Eye (tissue), 1 donor: Measurements from ENCODE around the gene NOL6.
A peak's percentile ranks its signal among the peaks of the same experiment; 100 is the strongest.
"Not testable (repeated sequence)": the region's sequence is repeated elsewhere in the genome, so short reads cannot be mapped to it uniquely, and the experiment has no call there.

Source experiments
- DNase-seq: peaks from one replicate; pipeline ENCODE4 v3.0.0-alpha.2; 2015

NOL6 gene, protein sequence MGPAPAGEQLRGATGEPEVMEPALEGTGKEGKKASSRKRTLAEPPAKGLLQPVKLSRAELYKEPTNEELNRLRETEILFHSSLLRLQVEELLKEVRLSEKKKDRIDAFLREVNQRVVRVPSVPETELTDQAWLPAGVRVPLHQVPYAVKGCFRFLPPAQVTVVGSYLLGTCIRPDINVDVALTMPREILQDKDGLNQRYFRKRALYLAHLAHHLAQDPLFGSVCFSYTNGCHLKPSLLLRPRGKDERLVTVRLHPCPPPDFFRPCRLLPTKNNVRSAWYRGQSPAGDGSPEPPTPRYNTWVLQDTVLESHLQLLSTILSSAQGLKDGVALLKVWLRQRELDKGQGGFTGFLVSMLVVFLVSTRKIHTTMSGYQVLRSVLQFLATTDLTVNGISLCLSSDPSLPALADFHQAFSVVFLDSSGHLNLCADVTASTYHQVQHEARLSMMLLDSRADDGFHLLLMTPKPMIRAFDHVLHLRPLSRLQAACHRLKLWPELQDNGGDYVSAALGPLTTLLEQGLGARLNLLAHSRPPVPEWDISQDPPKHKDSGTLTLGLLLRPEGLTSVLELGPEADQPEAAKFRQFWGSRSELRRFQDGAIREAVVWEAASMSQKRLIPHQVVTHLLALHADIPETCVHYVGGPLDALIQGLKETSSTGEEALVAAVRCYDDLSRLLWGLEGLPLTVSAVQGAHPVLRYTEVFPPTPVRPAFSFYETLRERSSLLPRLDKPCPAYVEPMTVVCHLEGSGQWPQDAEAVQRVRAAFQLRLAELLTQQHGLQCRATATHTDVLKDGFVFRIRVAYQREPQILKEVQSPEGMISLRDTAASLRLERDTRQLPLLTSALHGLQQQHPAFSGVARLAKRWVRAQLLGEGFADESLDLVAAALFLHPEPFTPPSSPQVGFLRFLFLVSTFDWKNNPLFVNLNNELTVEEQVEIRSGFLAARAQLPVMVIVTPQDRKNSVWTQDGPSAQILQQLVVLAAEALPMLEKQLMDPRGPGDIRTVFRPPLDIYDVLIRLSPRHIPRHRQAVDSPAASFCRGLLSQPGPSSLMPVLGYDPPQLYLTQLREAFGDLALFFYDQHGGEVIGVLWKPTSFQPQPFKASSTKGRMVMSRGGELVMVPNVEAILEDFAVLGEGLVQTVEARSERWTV

DNA sequence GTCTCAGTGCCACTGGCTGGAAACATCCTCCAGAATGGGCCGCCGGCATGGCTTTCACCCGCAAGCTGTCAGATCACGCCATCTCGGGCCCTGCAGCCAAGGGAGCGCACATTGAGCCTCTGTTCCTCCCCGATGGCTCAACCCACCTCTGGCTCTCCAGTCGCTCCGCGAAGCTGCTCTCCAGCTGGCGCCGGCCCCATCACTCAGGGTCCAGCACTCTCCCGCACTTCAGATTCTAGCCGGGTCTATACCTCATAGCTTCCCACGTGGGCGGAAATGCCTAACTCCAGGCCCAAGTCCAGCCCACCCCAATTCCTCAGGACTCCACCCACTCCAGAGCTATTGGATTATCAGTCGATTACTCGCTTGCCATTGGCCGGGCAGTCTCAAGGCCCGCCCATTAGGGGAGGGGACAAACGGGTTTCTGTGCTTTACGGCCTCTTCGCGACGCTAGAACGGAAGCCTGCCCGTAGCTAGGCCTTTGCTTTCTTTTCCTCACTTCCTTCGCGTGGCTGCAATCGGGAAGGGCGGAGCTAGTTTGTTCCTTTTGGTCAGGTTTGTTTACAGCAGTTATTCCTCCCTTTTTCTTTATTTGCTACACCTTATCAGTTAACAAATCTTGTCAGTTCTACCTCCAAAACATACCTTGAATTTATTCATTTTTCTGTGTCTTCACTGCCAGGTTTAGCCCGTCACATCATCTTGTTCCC is at the start of gene NOL6:
NOL6 (minus strand) TSS at position 282 of the 710 bp plus-strand sequence; CDS start at position 200, 82 bp downstream.
- peak; percentile 100 for DNase-seq

DNA sequence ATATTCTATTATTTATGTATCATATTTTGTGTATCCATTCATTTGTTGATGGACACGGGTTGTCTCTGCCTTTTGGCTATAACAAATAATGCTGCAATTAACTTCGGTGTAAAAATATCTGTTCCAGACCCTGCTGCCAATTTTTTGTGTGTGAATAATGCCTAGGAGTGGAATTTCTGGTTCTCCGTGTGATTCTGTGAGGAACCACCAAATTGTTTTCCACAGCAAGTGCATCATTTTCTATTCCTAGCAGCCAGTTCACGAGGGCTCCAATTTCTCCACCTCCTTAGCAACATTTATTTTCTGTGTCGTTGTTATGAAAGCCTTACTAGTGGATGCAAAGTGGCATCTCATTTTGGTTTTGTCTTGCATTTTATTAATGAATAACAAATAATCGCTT is 48.1 kb upstream of the NOL6 start:
- DNase-seq: not testable (repeated sequence)

DNA sequence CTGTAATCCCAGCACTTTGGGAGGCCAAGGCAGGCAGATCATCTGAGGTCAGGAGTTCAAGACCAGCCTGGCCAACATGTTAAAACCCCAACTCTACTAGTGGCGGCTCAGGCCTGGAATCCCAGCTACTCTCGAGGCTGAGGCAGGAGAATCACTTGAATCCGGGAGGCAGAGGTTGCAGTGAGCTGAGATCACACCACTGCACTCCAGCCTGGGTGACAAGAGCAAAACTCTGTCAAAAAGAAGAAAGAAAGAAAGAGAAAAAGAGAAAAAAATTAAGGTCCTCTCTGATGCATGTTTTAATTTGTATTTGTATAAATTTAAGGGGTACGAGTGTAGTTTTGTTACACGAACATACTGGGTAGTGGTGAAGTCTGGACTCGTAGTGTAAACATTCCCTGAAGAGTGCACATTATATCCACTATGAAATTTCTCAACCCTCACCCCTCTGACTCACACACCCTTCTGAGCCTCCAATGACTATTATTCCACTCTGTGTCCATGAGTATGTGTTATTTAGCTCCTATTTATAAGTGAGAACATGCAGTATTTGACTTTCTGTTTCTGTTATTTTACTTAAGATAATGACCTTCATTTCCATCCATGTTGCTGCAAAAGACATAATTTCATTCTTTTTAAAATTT is 44.3 kb upstream of the NOL6 start:
- DNase-seq: not testable (repeated sequence)

DNA sequence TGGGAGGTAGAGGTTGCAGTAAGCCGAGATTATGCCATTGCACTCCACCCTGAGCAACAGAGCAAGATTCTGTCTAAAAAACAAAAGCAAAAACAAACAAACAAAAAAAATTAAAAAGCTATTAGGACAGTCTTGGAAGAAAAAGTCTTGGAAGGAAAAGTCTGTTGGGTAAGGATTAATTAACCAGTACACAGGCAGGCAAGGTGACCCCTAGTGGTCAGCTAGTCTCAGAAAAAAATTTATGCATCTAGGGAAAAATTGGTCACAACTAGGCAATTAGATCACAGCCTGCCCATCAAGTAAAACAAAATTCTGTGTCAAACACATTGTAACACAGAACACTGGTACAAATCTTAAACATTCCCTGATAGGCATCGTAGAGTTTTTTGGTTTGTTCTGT is 43.6 kb upstream of the NOL6 start:
- peak; percentile 54 for DNase-seq

DNA sequence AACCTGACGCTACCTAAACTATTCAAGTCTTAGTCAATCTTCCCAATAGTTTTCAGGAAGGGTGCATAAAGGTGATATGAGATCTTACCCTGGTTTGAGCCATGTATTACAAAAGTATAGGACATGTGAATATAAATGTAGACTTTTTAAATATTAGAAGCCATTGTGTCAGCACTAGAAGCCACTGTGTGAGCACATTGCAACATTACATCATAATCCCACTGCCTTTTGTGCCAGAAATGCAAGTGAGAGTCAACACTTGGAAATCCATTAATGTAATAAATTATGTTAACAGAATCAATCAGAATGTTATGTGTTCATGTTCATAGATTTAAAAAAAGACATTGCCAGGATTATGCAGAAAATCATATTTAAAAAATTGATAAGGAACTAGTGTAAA is 42.7 kb upstream of the NOL6 start:
- not testable (repeated sequence) for DNase-seq

DNA sequence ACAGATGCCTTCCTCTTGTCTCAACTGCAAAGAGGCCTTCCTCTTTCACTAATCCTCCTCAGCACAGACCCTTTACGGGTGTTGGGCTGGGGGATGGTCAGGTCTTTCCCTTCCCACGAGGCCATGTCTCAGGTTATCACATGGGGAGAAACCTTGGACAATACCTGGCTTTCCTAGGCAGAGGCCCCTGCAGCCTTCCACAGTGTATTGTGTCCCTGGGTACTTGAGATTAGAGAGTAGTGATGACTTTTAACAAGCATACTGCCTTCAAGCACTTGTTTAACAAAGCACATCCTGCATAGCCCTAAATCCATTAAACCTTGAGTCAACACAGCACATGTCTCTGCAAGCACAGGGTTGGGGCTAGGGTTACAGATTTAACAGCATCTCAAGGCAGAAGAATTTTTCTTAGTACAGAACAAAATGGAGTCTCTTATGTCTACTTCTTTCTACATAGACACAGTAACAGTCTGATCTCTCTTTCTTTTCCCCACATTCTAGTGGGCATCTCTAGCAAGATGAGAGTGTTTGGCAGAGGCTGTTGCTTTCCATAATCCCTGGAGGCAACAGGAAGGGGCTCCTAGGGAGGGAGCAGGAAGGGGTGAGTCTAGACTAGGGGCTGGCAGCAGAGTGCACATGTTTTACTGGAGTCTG is 41.7 kb upstream of the NOL6 start:
- DNase-seq: not testable (repeated sequence)

DNA sequence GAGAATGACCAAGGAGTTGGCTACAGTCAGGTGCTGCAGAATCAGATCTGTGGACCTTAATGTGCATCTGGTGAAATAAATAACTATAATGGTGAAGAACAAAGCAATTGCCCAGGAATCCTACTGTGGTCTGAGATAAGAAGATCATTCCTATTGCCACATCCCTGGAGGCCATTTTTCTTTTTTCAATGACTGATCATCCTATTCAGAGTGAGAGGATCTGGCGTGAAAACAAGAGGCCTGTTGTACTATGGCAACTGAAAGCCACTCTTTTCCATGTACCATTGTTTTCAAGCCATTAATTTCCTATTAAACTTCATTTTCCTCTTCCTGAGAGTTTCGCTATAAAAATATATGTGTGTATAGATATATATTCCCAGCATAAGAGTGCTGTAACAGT is 38.8 kb upstream of the NOL6 start:
- DNase-seq: not testable (repeated sequence)

DNA sequence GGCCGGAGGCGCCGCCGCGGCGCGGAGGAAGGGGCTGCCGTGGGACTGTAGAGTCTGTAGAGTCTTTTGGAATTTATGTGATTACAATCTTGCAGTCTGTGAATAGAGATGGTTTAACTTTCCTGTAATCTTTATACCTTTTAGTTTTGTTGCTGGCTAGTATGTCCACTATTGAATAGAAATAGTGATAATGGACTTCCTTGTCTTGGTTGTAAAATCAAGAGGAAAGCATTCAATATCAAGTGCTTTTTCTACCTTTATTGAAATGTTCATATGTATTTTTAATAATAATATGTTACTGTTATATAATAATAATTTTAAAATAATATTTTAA is 37.4 kb upstream of the NOL6 start:
- not testable (repeated sequence) for DNase-seq

DNA sequence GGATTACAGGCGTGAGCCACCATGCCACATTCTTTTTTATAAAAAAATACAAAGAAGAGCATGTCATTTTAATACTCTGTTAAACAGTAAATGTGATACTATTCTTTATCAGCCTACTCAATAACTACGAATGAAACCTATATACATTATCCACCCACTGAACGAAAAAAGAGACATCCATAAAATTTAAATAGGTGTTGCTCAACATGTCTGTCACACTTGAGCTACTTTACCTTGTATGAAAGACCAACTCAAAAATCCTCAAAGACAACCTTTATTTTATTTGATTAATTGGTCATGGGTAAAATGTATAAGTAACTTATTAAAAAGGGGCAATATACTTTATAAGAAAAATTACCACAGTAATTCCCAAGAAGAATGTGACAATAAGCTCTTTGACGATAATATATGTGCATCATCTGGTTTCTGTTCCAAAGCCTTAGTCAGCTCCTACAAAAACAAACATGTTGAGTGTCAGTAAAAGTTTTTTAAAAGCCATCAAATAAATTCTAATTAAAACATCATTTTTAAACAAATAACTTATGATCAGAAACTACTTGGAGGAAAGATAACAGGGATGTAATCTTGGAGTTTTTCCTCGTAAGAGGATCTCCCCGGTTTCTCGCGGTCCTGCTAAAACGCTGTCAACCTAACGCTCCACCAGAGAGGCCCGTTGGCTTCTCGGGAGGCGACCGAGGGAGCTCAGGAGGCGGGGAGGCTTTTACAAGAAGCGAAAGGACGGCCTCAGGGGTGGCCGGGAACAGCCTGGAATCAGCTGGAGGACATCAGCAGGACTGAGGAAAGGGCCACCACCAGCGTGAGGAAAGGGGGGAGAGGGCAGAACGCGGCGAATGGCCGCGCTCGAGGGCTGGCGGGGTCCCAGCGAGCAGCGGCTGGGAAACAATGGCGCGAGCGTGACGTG is 36.8 kb upstream of the NOL6 start:
- DNase-seq: peak; percentile 89

DNA sequence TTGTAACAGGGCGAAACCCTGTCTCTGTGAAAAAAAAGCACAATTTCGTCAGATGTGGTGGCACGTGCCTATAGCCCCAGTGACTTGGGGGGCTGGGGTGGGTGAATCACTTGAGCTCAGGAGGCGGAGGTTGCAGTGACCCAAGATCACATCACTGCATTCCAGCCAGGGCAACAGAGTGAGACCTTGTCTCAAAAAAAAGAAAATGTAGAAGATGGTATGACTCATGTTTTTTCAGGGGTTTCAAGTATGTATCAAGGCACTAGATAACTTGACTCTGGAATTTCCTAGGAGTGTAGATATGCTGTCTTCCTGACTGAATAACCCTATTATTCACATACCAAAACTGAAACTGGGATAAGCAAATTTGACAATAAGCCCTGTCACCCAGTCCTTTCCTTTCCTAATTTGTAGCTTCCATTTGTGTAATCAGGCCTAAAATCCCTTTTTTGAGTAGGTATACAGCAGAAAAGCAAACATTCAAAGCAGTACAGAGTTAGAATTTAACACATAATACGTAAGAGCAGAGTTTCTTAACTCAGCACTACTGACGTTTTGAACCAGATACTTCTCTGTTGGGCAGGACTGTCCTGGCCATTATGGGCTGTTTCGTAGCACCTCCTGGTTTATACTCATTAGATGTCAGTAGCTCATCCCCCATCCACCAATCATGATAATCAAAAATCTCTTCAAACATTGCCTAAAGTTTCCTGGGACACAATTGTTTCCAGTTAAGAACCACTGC is 33.1 kb upstream of the NOL6 start:
- DNase-seq: peak; percentile 29

DNA sequence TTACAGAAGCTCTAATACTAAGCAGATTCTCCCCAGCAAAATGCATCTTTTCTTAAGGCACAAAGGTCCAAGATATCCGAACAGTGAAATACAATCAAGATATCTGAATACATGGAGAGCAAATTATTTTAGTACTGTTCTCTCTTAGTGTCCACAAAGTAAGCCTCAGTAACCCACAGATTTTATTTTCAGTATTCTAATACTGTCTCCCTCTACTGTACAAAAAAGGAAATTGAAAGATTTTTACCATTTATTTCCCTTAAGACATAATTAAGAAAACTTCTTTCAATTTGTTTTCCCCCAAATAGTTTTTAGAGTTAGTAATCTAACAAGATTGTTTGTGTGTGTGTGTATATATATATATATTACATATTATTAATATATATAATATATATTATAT is 24.7 kb upstream of the NOL6 start:
- DNase-seq: peak; percentile 20

DNA sequence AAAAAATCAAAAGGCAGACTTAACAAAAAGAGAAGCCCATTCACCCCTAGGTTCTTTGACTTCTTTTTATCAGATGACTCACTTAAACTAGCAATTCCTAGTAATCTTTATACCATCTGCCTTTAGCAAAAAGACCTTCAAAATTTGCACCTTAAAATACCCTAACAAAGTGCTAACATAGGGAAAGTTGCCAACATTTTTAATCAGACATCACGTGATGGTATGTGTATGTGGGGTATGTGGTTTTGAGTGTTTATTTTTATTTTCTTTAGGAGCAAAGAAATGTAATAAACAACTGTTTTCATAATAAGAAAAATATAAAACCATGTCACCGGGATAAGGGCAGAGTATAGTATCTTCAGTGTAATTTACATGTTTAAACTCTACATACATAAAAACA is 20.1 kb upstream of the NOL6 start:
- not testable (repeated sequence) for DNase-seq

DNA sequence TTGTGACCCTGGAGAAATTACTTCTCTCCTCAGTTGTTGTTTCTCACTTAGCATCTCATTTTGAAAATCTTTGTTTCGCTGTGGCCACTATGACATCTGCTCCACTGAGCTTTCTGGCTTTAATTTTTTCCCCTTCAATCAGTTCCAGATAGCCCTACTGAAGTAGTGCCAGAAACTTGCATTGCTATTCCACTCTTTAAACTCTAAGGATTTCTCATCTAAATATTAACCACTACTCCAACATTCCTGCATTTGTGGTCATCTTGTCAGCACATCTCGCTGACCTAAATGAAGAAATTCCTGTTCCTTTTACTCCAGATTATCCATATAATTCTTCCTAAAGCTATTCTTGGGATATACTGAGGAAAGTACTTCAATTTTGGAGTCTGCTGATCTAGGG is 15.3 kb upstream of the NOL6 start:
- no peak for DNase-seq

DNA sequence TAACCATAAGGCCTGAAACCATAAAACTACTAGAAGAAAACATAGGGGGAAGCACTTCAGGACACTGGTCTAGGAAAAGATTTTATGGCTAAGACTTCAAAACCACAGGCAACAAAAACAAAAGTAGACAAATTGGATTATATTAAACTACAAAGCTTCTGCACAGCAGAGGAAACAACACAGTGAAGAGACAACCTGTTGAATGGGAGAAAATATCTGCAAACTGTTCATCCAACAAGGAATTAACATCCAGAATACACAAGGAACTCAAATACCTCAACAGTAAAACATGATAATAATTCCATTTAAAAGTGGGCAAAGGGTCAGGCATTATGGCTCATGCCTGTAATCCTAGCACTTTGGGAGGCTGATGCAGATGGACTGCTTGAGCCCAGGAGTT is 11.6 kb upstream of the NOL6 start:
- not testable (repeated sequence) for DNase-seq

DNA sequence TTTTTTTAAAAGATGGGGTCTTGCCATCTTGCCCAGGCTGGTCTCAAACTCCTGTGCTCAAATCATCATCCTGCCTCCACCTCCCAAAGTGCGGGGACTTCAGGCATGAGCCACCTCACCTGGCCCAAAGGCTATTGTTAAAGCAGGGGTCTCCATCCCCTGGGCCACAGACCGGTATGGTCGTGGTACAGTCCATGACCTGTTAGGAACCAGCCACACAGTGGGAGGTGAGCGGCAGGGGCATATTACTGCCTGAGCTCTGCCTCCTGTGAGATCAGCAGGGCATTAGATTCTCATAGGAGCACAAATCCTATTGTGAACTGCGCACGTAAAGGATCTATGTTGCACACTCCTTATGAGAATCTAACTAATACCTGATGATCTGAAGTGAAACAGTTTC is 7.3 kb upstream of the NOL6 start:
- DNase-seq: no peak

DNA sequence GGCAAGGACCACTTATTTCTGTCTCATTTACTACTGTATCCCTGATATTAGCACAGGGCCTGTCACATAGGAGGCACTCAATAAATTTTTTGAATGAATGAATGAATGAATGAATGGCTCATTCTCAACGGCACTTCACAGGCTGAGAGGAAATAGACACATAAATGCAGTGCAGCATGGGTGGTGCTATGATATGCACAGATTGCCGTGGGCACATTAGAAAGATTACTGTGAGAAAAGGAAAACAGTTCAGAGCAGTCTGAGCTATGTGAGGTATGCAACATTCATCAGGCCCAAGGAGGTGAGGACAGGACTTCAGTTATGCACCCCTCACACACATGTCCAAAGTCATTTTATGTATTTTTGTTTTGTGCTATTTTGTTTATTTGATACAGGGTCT is 6.4 kb upstream of the NOL6 start:
- no peak for DNase-seq

DNA sequence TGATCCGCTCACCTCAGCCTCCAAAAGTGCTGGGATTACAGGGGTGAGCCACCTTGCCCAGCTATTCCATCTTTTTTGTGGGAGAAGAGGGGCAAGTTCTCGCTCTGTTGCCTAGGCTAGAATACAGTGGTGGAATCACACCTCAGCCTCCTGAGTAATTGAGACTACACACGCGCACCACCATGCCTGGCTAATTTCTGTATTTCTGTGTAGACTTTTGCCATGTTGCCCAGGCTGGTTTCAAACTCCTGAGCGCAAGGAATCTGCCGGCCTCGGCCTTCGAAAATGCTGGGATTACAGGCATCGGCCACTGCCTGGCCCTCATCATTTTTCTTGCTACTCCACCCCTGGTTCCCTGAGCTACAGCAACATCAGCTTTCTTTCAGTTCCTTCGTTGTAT is 2.8 kb upstream of the NOL6 start:
- DNase-seq: no peak

DNA sequence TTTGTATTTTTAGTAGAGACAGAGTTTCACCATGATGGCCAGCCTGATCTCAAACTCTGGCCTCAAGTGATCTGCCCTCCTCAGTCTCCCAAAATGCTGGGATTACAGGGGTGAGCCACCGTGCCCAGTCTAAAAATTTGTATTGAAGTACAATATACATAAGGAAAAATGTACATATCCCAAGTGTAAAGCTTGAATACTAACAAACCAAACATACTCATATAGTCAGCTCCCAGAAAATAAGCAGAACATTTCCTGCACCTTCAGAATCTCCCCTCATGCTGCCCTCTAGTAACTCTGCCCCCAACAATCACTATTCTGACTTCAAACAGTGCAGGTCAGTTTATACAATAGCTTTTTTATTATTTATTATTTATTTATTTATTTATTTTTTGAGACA is 1.6 kb upstream of the NOL6 start:
- DNase-seq: no peak

DNA sequence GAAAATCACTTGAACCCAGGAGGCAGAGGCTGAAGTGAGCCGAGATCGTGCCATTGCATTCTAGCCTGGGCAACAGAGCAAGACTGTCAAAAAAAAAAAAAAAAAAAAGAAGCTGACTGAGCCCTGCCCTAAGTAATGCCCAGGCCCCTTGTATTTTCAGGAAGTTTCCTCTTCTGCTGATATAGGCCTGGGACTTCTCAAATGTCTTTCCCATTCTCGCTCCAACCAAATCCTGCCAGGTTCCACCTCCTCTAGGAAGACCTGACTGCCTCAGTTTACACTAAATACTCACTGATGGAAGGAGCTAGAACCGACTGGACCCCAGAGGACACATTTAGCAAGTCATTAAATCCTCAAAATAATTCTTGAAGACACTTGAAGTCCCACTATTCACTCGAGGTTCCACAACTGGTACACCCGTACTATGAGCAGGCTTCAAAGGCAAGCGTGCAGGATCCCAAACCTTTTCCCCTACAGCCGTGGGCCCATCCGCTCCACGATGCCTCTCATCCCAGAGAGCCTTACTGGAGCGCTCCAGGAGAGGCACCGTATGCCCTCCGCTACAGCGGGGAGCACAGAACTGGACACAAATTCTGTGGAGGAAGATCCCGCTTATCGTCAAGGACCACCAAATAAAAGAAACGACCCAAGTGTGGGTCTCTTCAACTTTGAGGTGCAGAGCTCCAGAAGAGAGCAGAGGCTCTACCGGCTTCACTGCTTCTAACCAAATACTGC is 676 bp downstream of the NOL6 start:
- no peak for DNase-seq
